Activated B cell treated with CpG ODN at 0.5 μM for 24 hours (primary cell): ENCODE results near the gene MFAP3. TPM values are rescaled to one million over a fixed set of nuclear protein-coding genes. Genes with fewer than 3 reads are reported as not detected.
A peak's percentile ranks its signal among the peaks of the same experiment; 100 is the strongest.
"Not testable (repeated sequence)": the region's sequence is repeated elsewhere in the genome, so short reads cannot be mapped to it uniquely, and the experiment has no call there.

ENCODE experiments used
- ATAC-seq: fragments of 200-7000 bp; cut with Tn5 transposase; one replicate; pipeline ENCODE4 v1.10.0; 2021; ENCODE audit warnings: low read depth, mild to moderate bottlenecking, moderate library complexity
- CTCF ChIA-PET: fragments of 350-600 bp; sonication (Branson Sonifier 250); formaldehyde crosslinking; loops from one replicate; lab custom pipeline; 2021; ENCODE audit warnings: antibody characterized with exemption; lab: Charles Lee
- POLR2A ChIA-PET: fragments of 350-600 bp; sonication (Branson Sonifier 250); formaldehyde crosslinking; loops from one replicate; lab custom pipeline; 2021; ENCODE audit warnings: antibody characterized with exemption; lab: Charles Lee
- DNase-seq: peaks from one replicate; pipeline ENCODE4 v3.0.0; 2022
- H3K27ac Mint-ChIP-seq: one replicate; pipeline ENCODE4 v1.8.0; 2020; ENCODE audit warnings: mixed read lengths
- H3K27me3 Mint-ChIP-seq: one replicate; pipeline ENCODE4 v1.8.0; 2021; ENCODE audit warnings: mixed read lengths
- H3K36me3 Mint-ChIP-seq: one replicate; pipeline ENCODE4 v1.8.0; 2021; ENCODE audit warnings: low read depth, mixed read lengths
- H3K4me1 Mint-ChIP-seq: one replicate; pipeline ENCODE4 v1.8.0; 2021; ENCODE audit warnings: mixed read lengths
- H3K4me3 Mint-ChIP-seq: one replicate; pipeline ENCODE4 v1.8.0; 2020; ENCODE audit warnings: mild to moderate bottlenecking, mixed read lengths
- H3K9me3 Mint-ChIP-seq: one replicate; pipeline ENCODE4 v1.8.0; 2020; ENCODE audit warnings: mixed read lengths
- CTCF ChIP-seq: fragments of 200-600 bp; IDR thresholded peaks from one replicate; pipeline ENCODE4 v1.8.0; 2022; ENCODE audit warnings: antibody characterized with exemption, mild to moderate bottlenecking
- intact Hi-C: fragments of 100-400 bp; cut with micrococcal nuclease; formaldehyde crosslinking; loops from one replicate; pipeline ENCODE4 v1.15.1; 2024
- total RNA-seq: library from RNA; stranded (reverse); gene quantifications from 2 replicates; pipeline ENCODE4 v1.2.3, GENCODE V29; 2022

MFAP3 gene
- total RNA-seq, 1 donor from 2014 or later, result 20.8 TPM

- Mint-ChIP-seq H3K27ac (no peak overlapping the region), H3K36me3 (no peaks in the 10 kb centered on the region), H3K4me1 (no peaks in the 10 kb centered on the region), H3K4me3 (no peak overlapping the region), H3K9me3 (no peaks in the 10 kb centered on the region), H3K27me3 (peaks cover 7% of the 10 kb centered on the region)
- intact Hi-C loops, result no loop called here
- ChIA-PET CTCF (interaction anchor here (0.9 kb wide), 1 partner anchor 339 kb away, joined by 3 read pairs; no protein-coding TSS in a partner anchor), POLR2A (no interaction called here)
- no peak for ATAC-seq
- DNase-seq, result no peak
- TF ChIP-seq CTCF, result no peak
Measured at GRCh38 chr5:154065971-154066370, 27.2 kb downstream of the MFAP3 start.

- not testable (repeated sequence) for DNase-seq
- intact Hi-C loops, result loop anchor here (5.0 kb wide), 1 partner anchor 167 kb away; no protein-coding TSS in a partner anchor
Measured at GRCh38 chr5:154069854-154070253, 31.1 kb downstream of the MFAP3 start.

GRCh38 chr5:154071799-154072413, 33.1 kb downstream of the MFAP3 start:
- no peak for ATAC-seq
- peaks cover 14% of the 10 kb centered on the region for H3K27me3 Mint-ChIP-seq
- no peaks in the 10 kb centered on the region for H3K9me3 Mint-ChIP-seq
- intact Hi-C loops, result loop anchor here (1.0 to 5.0 kb wide), 8 partner anchors 98 to 568 kb away; no protein-coding TSS in a partner anchor
- H3K4me3 Mint-ChIP-seq, result no peak overlapping the region
- CTCF ChIA-PET, result interaction anchor here (0.7 to 6.9 kb wide), 29 partner anchors 8 to 568 kb away, joined by 3 to 169 read pairs (median 5); partner anchors contain the start of gene GALNT10
- POLR2A ChIA-PET, result interaction anchor here (1.0 to 1.2 kb wide), 3 partner anchors 33 to 333 kb away, joined by 3 to 9 read pairs (median 4); partner anchors contain the start of genes FAM114A2 and MFAP3
- H3K4me1 Mint-ChIP-seq, result peaks cover 2% of the 10 kb centered on the region
- TF ChIP-seq CTCF, result no peak
- no peaks in the 10 kb centered on the region for H3K36me3 Mint-ChIP-seq
- no peak for DNase-seq
- no peak overlapping the region for H3K27ac Mint-ChIP-seq

More at GRCh38 chr5:154069854-154070253, 31.1 kb downstream of the MFAP3 start:
- ATAC-seq, H3K27me3 Mint-ChIP-seq, POLR2A ChIA-PET, H3K27ac Mint-ChIP-seq, H3K4me3 Mint-ChIP-seq, H3K4me1 Mint-ChIP-seq, H3K9me3 Mint-ChIP-seq, H3K36me3 Mint-ChIP-seq: not testable (repeated sequence)
- CTCF ChIA-PET, result interaction anchor here (1.1 to 1.2 kb wide), 2 partner anchors 11 to 335 kb away, joined by 3 to 5 read pairs; no protein-coding TSS in a partner anchor

- H3K4me1 Mint-ChIP-seq, result peaks cover 2% of the 10 kb centered on the region
- TF ChIP-seq CTCF, result peak; percentile 56
- no peaks in the 10 kb centered on the region for H3K9me3 Mint-ChIP-seq
- H3K27ac Mint-ChIP-seq, result no peak overlapping the region
- H3K4me3 Mint-ChIP-seq, result no peak overlapping the region
- CTCF ChIA-PET, result interaction anchor here (0.7 to 6.9 kb wide), 30 partner anchors 9 to 567 kb away, joined by 3 to 169 read pairs (median 5); partner anchors contain the start of gene GALNT10
- peaks cover 13% of the 10 kb centered on the region for H3K27me3 Mint-ChIP-seq
- peak; percentile 97 for ATAC-seq
- intact Hi-C loops, result loop anchor here (1.0 to 5.0 kb wide), 8 partner anchors 98 to 568 kb away; no protein-coding TSS in a partner anchor
- DNase-seq, result peak; percentile 72
- H3K36me3 Mint-ChIP-seq, result no peaks in the 10 kb centered on the region
- POLR2A ChIA-PET, result interaction anchor here (1.0 to 1.2 kb wide), 3 partner anchors 34 to 332 kb away, joined by 3 to 9 read pairs (median 4); partner anchors contain the start of genes FAM114A2 and MFAP3
Measured at GRCh38 chr5:154072414-154073171, 33.8 kb downstream of the MFAP3 start.

- ChIA-PET POLR2A (interaction anchor here (1.0 kb wide), 1 partner anchor 114 kb away, joined by 3 read pairs; the partner anchor contains the start of gene GALNT10), CTCF (interaction anchor here (0.9 to 6.9 kb wide), 3 partner anchors 113 to 513 kb away, joined by 4 to 169 read pairs (median 4); no protein-coding TSS in a partner anchor)
- TF ChIP-seq CTCF, result no peak
- Mint-ChIP-seq H3K4me1 (peaks cover 2% of the 10 kb centered on the region), H3K36me3 (no peaks in the 10 kb centered on the region), H3K27me3 (peaks cover 6% of the 10 kb centered on the region), H3K27ac (no peak overlapping the region), H3K4me3 (no peak overlapping the region), H3K9me3 (no peaks in the 10 kb centered on the region)
- ATAC-seq (no peak), DNase-seq (no peak)
- intact Hi-C loops, result no loop called here
Measured at GRCh38 chr5:154076240-154076922, 37.6 kb downstream of the MFAP3 start.
